Measurements from ENCODE around the gene RIMOC1. TPM values are rescaled to one million over a fixed set of nuclear protein-coding genes. Genes with fewer than 3 reads are reported as not detected.

Gene RIMOC1, protein sequence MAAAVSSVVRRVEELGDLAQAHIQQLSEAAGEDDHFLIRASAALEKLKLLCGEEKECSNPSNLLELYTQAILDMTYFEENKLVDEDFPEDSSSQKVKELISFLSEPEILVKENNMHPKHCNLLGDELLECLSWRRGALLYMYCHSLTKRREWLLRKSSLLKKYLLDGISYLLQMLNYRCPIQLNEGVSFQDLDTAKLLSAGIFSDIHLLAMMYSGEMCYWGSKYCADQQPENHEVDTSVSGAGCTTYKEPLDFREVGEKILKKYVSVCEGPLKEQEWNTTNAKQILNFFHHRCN
- 29.2 to 30.8 TPM (median 30.0 TPM) in 3 replicates for total RNA-seq

DNA sequence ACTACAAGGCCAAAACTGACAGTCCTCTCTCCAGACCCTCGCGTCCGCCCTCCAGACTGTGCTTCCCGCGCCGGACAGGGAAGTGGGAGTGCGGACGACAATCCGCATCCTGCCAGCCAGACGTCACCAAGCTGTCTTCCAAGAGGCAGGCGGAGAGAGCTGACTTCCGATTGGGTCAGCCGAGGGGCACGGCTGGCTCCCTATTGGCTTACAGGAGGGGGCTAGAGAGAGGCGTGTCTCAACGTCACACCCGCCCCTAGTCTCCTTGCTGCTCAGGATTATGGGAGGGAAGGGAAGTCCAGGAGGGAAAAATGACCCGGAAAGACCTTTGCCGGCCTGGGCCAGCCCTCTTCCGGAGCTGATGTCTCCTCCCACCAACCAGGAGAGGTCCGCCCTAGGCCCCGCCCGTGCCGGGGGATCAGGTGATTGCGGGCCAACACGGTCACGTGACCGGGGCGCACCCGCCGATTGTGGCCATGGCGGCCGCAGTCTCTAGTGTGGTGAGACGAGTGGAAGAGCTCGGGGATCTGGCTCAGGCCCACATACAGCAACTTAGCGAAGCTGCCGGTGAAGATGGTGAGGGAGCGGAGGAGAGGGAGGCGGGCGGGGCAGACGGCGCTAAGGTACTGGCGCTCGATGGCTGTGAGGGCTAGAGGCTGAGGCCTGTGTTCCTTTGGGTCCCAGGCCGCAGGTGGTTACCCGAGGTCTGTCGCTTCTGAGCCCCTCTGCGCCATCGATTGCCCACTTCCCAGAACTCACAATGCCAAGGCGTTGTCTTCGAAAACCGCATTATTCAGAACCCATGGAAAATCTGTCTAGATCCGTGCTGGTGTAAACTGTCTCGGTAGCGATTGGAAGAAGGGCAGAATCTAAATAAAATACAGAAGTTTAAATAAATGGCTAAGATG, at the start of gene RIMOC1:
TSS of gene RIMOC1 (plus strand) at position 453 of the 908 bp plus-strand sequence. CDS start at position 477, 24 bp downstream.
- Mint-ChIP-seq H3K9me3 (no peaks in the 10 kb centered on the region), H3K27ac (peak within 1 kb of the TSS; percentile 99), H3K4me3 (peak within 1 kb of the TSS; percentile 96), H3K4me1 (peaks cover 22% of the 10 kb centered on the region), H3K36me3 (peaks cover 2% of the 10 kb centered on the region), H3K27me3 (ENCODE audit: low read depth) (no peaks in the 10 kb centered on the region)
- TF ChIP-seq, protein P1, sequence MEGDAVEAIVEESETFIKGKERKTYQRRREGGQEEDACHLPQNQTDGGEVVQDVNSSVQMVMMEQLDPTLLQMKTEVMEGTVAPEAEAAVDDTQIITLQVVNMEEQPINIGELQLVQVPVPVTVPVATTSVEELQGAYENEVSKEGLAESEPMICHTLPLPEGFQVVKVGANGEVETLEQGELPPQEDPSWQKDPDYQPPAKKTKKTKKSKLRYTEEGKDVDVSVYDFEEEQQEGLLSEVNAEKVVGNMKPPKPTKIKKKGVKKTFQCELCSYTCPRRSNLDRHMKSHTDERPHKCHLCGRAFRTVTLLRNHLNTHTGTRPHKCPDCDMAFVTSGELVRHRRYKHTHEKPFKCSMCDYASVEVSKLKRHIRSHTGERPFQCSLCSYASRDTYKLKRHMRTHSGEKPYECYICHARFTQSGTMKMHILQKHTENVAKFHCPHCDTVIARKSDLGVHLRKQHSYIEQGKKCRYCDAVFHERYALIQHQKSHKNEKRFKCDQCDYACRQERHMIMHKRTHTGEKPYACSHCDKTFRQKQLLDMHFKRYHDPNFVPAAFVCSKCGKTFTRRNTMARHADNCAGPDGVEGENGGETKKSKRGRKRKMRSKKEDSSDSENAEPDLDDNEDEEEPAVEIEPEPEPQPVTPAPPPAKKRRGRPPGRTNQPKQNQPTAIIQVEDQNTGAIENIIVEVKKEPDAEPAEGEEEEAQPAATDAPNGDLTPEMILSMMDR (IDR thresholded peaks at IDR 0.05; ENCODE audit: unreplicated experiment) = no peak
- DNase-seq (ENCODE audit: low spot score in 2 of 2, unreplicated experiment in 2 of 2) = peak; percentile 95 to 97

DNA sequence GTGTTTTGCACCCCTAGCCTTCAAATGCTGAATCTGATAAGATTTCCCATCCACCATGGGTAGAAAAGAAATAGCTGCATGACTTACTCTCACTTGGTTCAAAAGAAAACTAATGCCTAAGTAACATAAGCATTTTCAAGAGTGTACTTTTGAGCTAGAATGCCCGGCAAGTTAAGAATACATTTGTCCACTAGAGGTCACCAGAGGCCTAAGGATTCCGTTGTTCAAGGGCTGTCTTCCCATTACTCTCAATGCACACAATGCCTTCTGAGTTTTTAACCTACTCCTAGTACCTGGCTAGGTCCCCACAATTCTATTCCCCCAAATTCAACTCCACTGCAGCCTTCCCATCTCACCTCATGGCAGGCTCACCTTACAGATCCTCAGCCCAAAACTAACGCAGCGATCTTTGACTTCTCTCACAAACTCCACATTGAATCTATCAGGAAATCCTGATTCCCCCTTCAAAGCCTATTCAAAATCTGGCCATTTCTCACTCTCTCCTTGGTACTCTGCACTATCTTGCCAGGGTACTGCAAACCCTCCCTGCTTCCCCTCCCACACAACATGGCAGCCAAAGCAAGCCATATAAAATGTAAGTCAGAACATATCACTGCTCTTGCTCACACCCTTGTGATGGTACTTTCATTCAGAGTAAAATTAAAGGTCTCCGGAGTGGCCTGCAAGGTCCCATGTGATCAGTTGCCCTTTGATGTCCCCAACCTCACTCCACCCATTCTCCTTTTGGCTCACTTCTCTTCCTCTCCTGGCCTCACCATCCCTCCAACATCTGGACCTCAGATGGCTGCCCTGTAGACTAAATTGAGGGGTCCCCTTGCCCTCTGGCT, 47.3 kb upstream of the RIMOC1 start:
- DNase-seq (ENCODE audit: low spot score in 2 of 2, unreplicated experiment in 2 of 2) = peak in 1 of 2 experiments; percentile 51
- Mint-ChIP-seq H3K27me3 (ENCODE audit: low read depth) (no peaks in the 10 kb centered on the region), H3K9me3 (no peaks in the 10 kb centered on the region)

DNA sequence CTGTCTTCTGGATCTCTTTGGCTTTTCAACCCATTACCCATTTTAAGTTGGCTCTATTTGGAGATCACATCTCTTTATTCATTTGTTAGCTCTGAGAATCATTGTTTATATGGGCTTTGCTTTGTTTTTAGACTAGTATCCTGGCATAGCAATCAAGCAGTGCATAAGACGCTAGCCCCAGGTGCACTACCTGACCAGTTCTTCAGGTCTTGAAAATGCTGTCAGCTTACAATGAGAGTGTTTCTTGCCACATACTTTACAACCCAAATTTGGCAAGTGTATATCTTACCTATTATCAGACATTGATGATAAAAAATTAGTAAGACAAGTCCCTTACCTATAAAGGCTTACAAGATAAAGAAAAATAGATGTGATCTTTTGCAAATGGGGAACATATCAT, 46.2 kb upstream of the RIMOC1 start:
- Mint-ChIP-seq H3K27me3 (ENCODE audit: low read depth) (no peaks in the 10 kb centered on the region), H3K36me3 (peaks cover 3% of the 10 kb centered on the region), H3K9me3 (no peaks in the 10 kb centered on the region), H3K4me3 (no peak overlapping the region), H3K27ac (no peak overlapping the region), H3K4me1 (no peaks in the 10 kb centered on the region)
- no peak for DNase-seq (ENCODE audit: low spot score in 2 of 2, unreplicated experiment in 2 of 2)
- TF ChIP-seq, protein P1 (IDR thresholded peaks at IDR 0.05; ENCODE audit: unreplicated experiment) = no peak

More for the DNA sequence above, 47.3 kb upstream of the RIMOC1 start:
- Mint-ChIP-seq H3K36me3 (peaks cover 2% of the 10 kb centered on the region), H3K27ac (no peak overlapping the region), H3K4me3 (no peak overlapping the region), H3K4me1 (no peaks in the 10 kb centered on the region)
- TF ChIP-seq, protein P1 (IDR thresholded peaks at IDR 0.05; ENCODE audit: unreplicated experiment) = peak; percentile 77

DNA sequence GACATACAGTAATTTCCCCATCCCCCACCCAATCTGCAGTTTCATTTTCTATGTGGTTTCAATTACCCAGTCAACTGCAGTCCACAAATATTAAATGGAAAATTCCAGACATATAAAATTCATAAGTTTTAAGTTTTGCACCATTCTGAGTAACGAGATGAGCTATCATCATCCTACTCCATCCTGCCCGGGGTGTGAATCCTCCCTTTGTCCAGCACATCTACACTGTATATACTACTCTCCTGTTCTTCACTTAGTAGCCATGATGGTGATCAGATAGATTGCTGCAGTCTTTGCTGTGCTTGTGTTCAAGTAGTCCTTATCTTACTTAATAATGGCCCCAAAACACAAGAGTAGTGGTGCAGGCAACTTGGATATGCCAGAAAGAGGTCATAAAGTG, 45.3 kb upstream of the RIMOC1 start:
- no peaks in the 10 kb centered on the region for H3K27me3 Mint-ChIP-seq (ENCODE audit: low read depth)
- TF ChIP-seq, protein P1 (IDR thresholded peaks at IDR 0.05; ENCODE audit: unreplicated experiment) = no peak
- no peak overlapping the region for H3K27ac Mint-ChIP-seq
- no peaks in the 10 kb centered on the region for H3K9me3 Mint-ChIP-seq
- H3K4me1 Mint-ChIP-seq = no peaks in the 10 kb centered on the region
- H3K4me3 Mint-ChIP-seq = no peak overlapping the region
- no peak for DNase-seq (ENCODE audit: low spot score in 2 of 2, unreplicated experiment in 2 of 2)
- H3K36me3 Mint-ChIP-seq = peaks cover 3% of the 10 kb centered on the region

- peaks cover 3% of the 10 kb centered on the region for H3K36me3 Mint-ChIP-seq
- no peaks in the 10 kb centered on the region for H3K27me3 Mint-ChIP-seq (ENCODE audit: low read depth)
- peaks cover 8% of the 10 kb centered on the region for H3K4me1 Mint-ChIP-seq
- H3K4me3 Mint-ChIP-seq = no peak overlapping the region
- H3K9me3 Mint-ChIP-seq = no peaks in the 10 kb centered on the region
- TF ChIP-seq, protein P1 (IDR thresholded peaks at IDR 0.05; ENCODE audit: unreplicated experiment) = no peak
- DNase-seq (ENCODE audit: low spot score in 2 of 2, unreplicated experiment in 2 of 2) = no peak
- H3K27ac Mint-ChIP-seq = no peak overlapping the region
These were observed 40.2 kb upstream of the RIMOC1 start for GRCh38 chr5:41863871-41864486.
